Kidney epithelial cell (primary cell): ENCODE measurements around the gene PET100. TPM values are rescaled to one million over a fixed set of nuclear protein-coding genes. Genes with fewer than 3 reads are reported as not detected.

Experiments used
- DNase-seq: peaks from one replicate; pipeline ENCODE4 v3.0.0-alpha.2; 2010; ENCODE audit warnings: low read depth
- H3K27me3 ChIP-seq: 2 replicates; pipeline ENCODE4 v1.6.0; 2011; ENCODE audit warnings: low read length; ENCODE audit not compliant: control insufficient read depth, insufficient read depth
- H3K36me3 ChIP-seq: 2 replicates; pipeline ENCODE4 v1.5.1; 2011; ENCODE audit warnings: low read length; ENCODE audit not compliant: control insufficient read depth, insufficient read depth
- H3K4me3 ChIP-seq: 2 replicates; pipeline ENCODE4 v1.5.1; 2011; ENCODE audit warnings: low read depth, mild to moderate bottlenecking, control low read depth, low read length
- CTCF ChIP-seq: IDR thresholded peaks from 2 replicates; pipeline ENCODE4 v1.5.1; 2011; ENCODE audit warnings: mild to moderate bottlenecking, moderate library complexity, low read length, control low read depth, inconsistent platforms; ENCODE audit not compliant: insufficient read depth, poor library complexity, severe bottlenecking
- total RNA-seq: library from RNA; depleted of rRNA; stranded (reverse); fragments of >200 nt; gene quantifications from 2 replicates; pipeline ENCODE4 v1.2.3, GENCODE V29; 2015

The PET100 gene
- 9.9 and 30.2 TPM in 2 replicates for total RNA-seq

GRCh38 chr19:7629347-7630054, at the start of gene PET100, which contains the start of gene XAB2:
Gene PET100 (plus strand): TSS chr19:7629793. CDS start chr19:7629834, 41 bp downstream.
Gene XAB2 (minus strand): TSS chr19:7629545. CDS start chr19:7629527, 18 bp downstream.
- Histone ChIP-seq H3K27me3 (no peaks in the 10 kb centered on the region), H3K4me3 (peak within 1 kb of the TSS; percentile 98), H3K36me3 (peaks cover 2% of the 10 kb centered on the region)
- DNase-seq = peak; percentile 93
- no peak for TF ChIP-seq CTCF

GRCh38 chr19:7582446-7582845, 47.1 kb upstream of the PET100 start:
- Histone ChIP-seq H3K27me3 (peaks cover 6% of the 10 kb centered on the region), H3K4me3 (no peak overlapping the region)

GRCh38 chr19:7589822-7590221, 39.8 kb upstream of the PET100 start:
- no peak for TF ChIP-seq CTCF
- peaks cover 2% of the 10 kb centered on the region for H3K27me3 ChIP-seq
- H3K36me3 ChIP-seq = no peaks in the 10 kb centered on the region
- no peak overlapping the region for H3K4me3 ChIP-seq
- DNase-seq = no peak

More at GRCh38 chr19:7582446-7582845, 47.1 kb upstream of the PET100 start:
- no peak for TF ChIP-seq CTCF
- H3K36me3 ChIP-seq = no peaks in the 10 kb centered on the region
- no peak for DNase-seq

- Histone ChIP-seq H3K27me3 (peaks cover 3% of the 10 kb centered on the region), H3K36me3 (no peaks in the 10 kb centered on the region), H3K4me3 (no peak overlapping the region)
- no peak for TF ChIP-seq CTCF
- DNase-seq = no peak
These were observed 39.3 kb upstream of the PET100 start for GRCh38 chr19:7590256-7590655.

GRCh38 chr19:7595466-7596133, 34.0 kb upstream of the PET100 start, which contains the start of gene CAMSAP3:
Gene CAMSAP3 (plus strand): TSS chr19:7595863. CDS start chr19:7596003, 140 bp downstream.
- no peak for DNase-seq
- TF ChIP-seq CTCF = no peak
- Histone ChIP-seq H3K36me3 (no peaks in the 10 kb centered on the region), H3K4me3 (peak within 1 kb of the TSS; percentile 57), H3K27me3 (peaks cover 7% of the 10 kb centered on the region)
